GM12878 (cell line): ENCODE measurements around the gene SLC29A1. TPM values are rescaled to one million over a fixed set of nuclear protein-coding genes. Genes with fewer than 3 reads are reported as not detected.
A peak's percentile ranks its signal among the peaks of the same experiment; 100 is the strongest.

ENCODE experiments used
- ATAC-seq: fragments of 200-7000 bp; cut with Tn5 transposase; 3 replicates; pipeline ENCODE4 v1.9.1; 2020; ENCODE audit warnings: mild to moderate bottlenecking, moderate library complexity
- BruUV-seq: library from RNA; stranded (reverse); fragments of 400-500 nt; replicated peaks from 2 replicates; lab custom pipeline; 2021; lab: Mats Ljungman, UMichigan
- CTCF ChIA-PET: fragments of 300-600 bp; sonication (Branson Sonifier 250); formaldehyde crosslinking; extraction: SDS; loops from one replicate; lab custom pipeline; 2021; ENCODE audit warnings: inconsistent platforms; lab: Yijun Ruan, JAX
- POLR2A ChIA-PET: fragments of 350-600 bp; formaldehyde crosslinking; extraction: SDS; loops from one replicate; lab custom pipeline; 2021; ENCODE audit warnings: inconsistent platforms; lab: Charles Lee
- RAD21 ChIA-PET: fragments of 300-600 bp; sonication (Branson Sonifier 250); formaldehyde crosslinking; loops from one replicate; lab custom pipeline; 2023; ENCODE audit warnings: antibody characterized with exemption; ENCODE audit not compliant: unreplicated experiment; lab: Charles Lee
- SMC1A ChIA-PET: fragments of 300-600 bp; sonication (Branson Sonifier 250); formaldehyde crosslinking; loops from one replicate; lab custom pipeline; 2023; ENCODE audit not compliant: unreplicated experiment, uncharacterized antibody; lab: Charles Lee
- DNase-seq: peaks from one replicate; pipeline ENCODE4 v3.0.0-alpha.2; 2011; ENCODE audit warnings: low read depth, low spot score
- FAIRE-seq: peaks from 3 replicates; lab custom pipeline; 2011; peaks lifted over from hg19 to GRCh38; lab: Jason Lieb, UNC
- H2AFZ ChIP-seq: 2 replicates; pipeline ENCODE4 v1.6.0; 2011; ENCODE audit warnings: low read depth, low read length, control low read depth; ENCODE audit not compliant: control insufficient read depth
- H3K27ac ChIP-seq: 2 replicates; pipeline ENCODE4 v1.5.1; 2011; ENCODE audit warnings: control low read depth; ENCODE audit not compliant: control insufficient read depth, insufficient read depth
- H3K27me3 ChIP-seq, 2 experiments: replicated peaks in 1 of 2; 2 replicates each; pipeline versions ENCODE4 v1.6.0 to v1.6.1; 2011; ENCODE audit warnings: low read length in 1 of 2; ENCODE audit not compliant: control insufficient read depth in 2 of 2, insufficient read depth in 2 of 2
- H3K36me3 ChIP-seq, 2 experiments: 2 replicates each; pipeline ENCODE4 v1.5.1; 2011; ENCODE audit warnings: low read length in 1 of 2; ENCODE audit not compliant: control insufficient read depth in 2 of 2, insufficient read depth in 2 of 2
- H3K4me1 ChIP-seq: 2 replicates; pipeline ENCODE4 v1.6.1; 2011; ENCODE audit warnings: mild to moderate bottlenecking, low read length, moderate library complexity, mixed read lengths; ENCODE audit not compliant: control insufficient read depth, insufficient read depth
- H3K4me2 ChIP-seq: 2 replicates; pipeline ENCODE4 v1.6.0; 2011; ENCODE audit warnings: control low read depth; ENCODE audit not compliant: control insufficient read depth, insufficient read depth
- H3K4me3 ChIP-seq: fragments of 200-600 bp; sonication (generic); 2 replicates; pipeline ENCODE4 v1.5.1; 2016
- H3K79me2 ChIP-seq: 2 replicates; pipeline ENCODE4 v1.6.0; 2011; ENCODE audit warnings: low read length; ENCODE audit not compliant: control insufficient read depth, insufficient read depth
- H3K9ac ChIP-seq: 2 replicates; pipeline ENCODE4 v1.8.0; 2011; ENCODE audit warnings: low read length, control low read depth, mixed read lengths; ENCODE audit not compliant: control insufficient read depth, insufficient read depth
- H3K9me3 ChIP-seq: replicated peaks from 3 replicates; pipeline ENCODE4 v1.5.1; 2011; ENCODE audit warnings: mild to moderate bottlenecking, low read length; ENCODE audit not compliant: control insufficient read depth, insufficient read depth
- H4K20me1 ChIP-seq: 2 replicates; pipeline ENCODE4 v1.6.0; 2011; ENCODE audit not compliant: control insufficient read depth, insufficient read depth
- FOXK2 ChIP-seq: fragments of 450-650 bp; IDR thresholded peaks from 2 replicates; pipeline ENCODE4 v1.6.1; 2017; ENCODE audit warnings: mild to moderate bottlenecking, moderate library complexity
- LARP7 ChIP-seq: fragments of 450-650 bp; IDR thresholded peaks from 2 replicates; pipeline ENCODE4 v1.6.1; 2017; ENCODE audit warnings: mild to moderate bottlenecking
- NR2F1 ChIP-seq: fragments of 450-650 bp; conservative IDR thresholded peaks from 2 replicates; pipeline ENCODE4 v1.6.1; 2017; ENCODE audit warnings: mild to moderate bottlenecking
- RELB ChIP-seq: fragments of 450-650 bp; IDR thresholded peaks from 2 replicates; pipeline ENCODE4 v1.6.1; 2017; ENCODE audit warnings: low read depth, mild to moderate bottlenecking, moderate library complexity
- ZNF24 ChIP-seq: fragments of 450-650 bp; IDR thresholded peaks from 2 replicates; pipeline ENCODE4 v1.6.1; 2017; ENCODE audit warnings: antibody characterized with exemption, mild to moderate bottlenecking
- ZNF687 ChIP-seq: fragments of 450-650 bp; IDR thresholded peaks from 2 replicates; pipeline ENCODE4 v1.6.1; 2017; ENCODE audit warnings: mild to moderate bottlenecking, moderate library complexity
- WGBS: methylation state at CpG from one replicate; pipeline ENCODE4 v1.1.6; 2016; ENCODE audit warnings: low lambda C conversion rate; ENCODE audit not compliant: insufficient replicate concordance, insufficient coverage; ENCODE audit errors: missing lambda C conversion rate; 5-methylcytosine and 5-hydroxymethylcytosine counted together
- in situ Hi-C: fragments of 300-500 bp; cut with MboI; formaldehyde crosslinking; loops from 9 replicates; pipeline ENCODE4 v1.14.3; 2018; ENCODE audit warnings: mixed read lengths
- intact Hi-C: fragments of 100-400 bp; cut with micrococcal nuclease; formaldehyde crosslinking; loops from one replicate; pipeline ENCODE4 v1.14.2; 2022; ENCODE audit not compliant: unreplicated experiment
- polyA plus RNA-seq, 11 experiments: library from polyadenylated mRNA; depleted of rRNA in 4 of 11; unstranded in 6 of 11; stranded (reverse) in 5 of 11; fragments of >200 nt; fragmentation: Nextera tagmentation in 4 of 11; fragmentation: Illumina TruSeq in 1 of 11; extraction: Ambion mirVana in 4 of 11; extraction: Trizol in 1 of 11; gene quantifications; 1 replicate in 1 of 11; 2 replicates in 10 of 11; pipeline versions ENCODE4 v1.2.1 to v1.2.3, GENCODE V29; 2011 to 2016; ENCODE audit warnings: inconsistent platforms in 2 of 11, missing spikeins in 2 of 11, low read depth in 1 of 11
- total RNA-seq, 4 experiments: library from RNA; depleted of rRNA in 3 of 4; stranded (reverse); fragments of >200 nt in 3 of 4; fragmentation: Illumina TruSeq in 1 of 4; extraction: Trizol in 1 of 4; gene quantifications; 2 replicates each; pipeline versions ENCODE4 v1.2.1 to v1.2.3, GENCODE V29; 2013 to 2021

Gene SLC29A1
- total and polyA plus RNA-seq, 10 of the 15 experiments (the other 5 are each of a cell fraction or from before 2014, with no cell fraction given), result 10.0 to 132 (median 93.4) TPM

GRCh38 chr6:44263354-44264100 is 40.1 kb downstream of the SLC29A1 start (continued):
- TF ChIP-seq RELB (peak; percentile 95), NR2F1 (peak; percentile 87), ZNF24 (peak; percentile 62)
- TF ChIP-seq, all 136 proteins: peak for 46

- Histone ChIP-seq H3K27ac (peak overlapping the region; percentile 99), H2AFZ (no peak overlapping the region), H3K4me2 (peak overlapping the region; percentile 98), H4K20me1 (no peaks in the 10 kb centered on the region), H3K4me3 (peak overlapping the region; percentile 98), H3K79me2 (peaks cover 61% of the 10 kb centered on the region), H3K27me3 (no peaks in the 10 kb centered on the region; a peak in 1 of 4 replicates), H3K36me3 (peaks cover 7 to 11% of the 10 kb centered on the region in 2 experiments; a peak in 3 of 4 replicates), H3K4me1 (peaks cover 53% of the 10 kb centered on the region), H3K9me3 (no peaks in the 10 kb centered on the region), H3K9ac (peak overlapping the region; percentile 90)
- intact Hi-C loops, result loop anchor here (2.0 kb wide), 1 partner anchor 48 kb away; the partner anchor contains the start of gene AARS2
- POLR2A ChIA-PET, result interaction anchor here (0.5 to 10.7 kb wide), 13 partner anchors 10 to 874 kb away, joined by 3 to 131 read pairs (median 4); partner anchors contain the start of gene HSP90AB1
- BruUV-seq, result TSS peak; percentile 57
- RAD21 ChIA-PET, result interaction anchor here (0.8 to 1.6 kb wide), 5 partner anchors 8 to 42 kb away, joined by 3 to 6 read pairs (median 3); partner anchors contain the start of gene HSP90AB1
- WGBS, result under 1% methylated on average over 13 of the region's 13 CpGs
- SMC1A ChIA-PET, result interaction anchor here (0.7 to 1.5 kb wide), 5 partner anchors 9 to 92 kb away, joined by 3 to 7 read pairs (median 4); no protein-coding TSS in a partner anchor
- peak; percentile 41 for FAIRE-seq
- peak; percentile 54 for ATAC-seq
- in situ Hi-C loops, result loop anchor here (5.0 kb wide), 1 partner anchor 73 kb away; no protein-coding TSS in a partner anchor
- no peak for DNase-seq
- CTCF ChIA-PET, result interaction anchor here (0.7 to 6.3 kb wide), 20 partner anchors 9 to 605 kb away, joined by 3 to 163 read pairs (median 6); partner anchors contain the start of genes AARS2 and HSP90AB1
- TF ChIP-seq LARP7 (peak; percentile 41; the same call in 1 of the 2 replicates), FOXK2 (no peak), ZNF687 (no peak; the same call in 1 of the 2 replicates)
Measured at GRCh38 chr6:44264154-44265006, 41.0 kb downstream of the SLC29A1 start.
